ENCODE data around the gene LCN15. TPM values are rescaled to one million over a fixed set of nuclear protein-coding genes. Genes with fewer than 3 reads are reported as not detected.

Gene LCN15
- total and polyA plus RNA-seq, 2 of the 13 experiments (the other 11 are each of a cell fraction or from before 2014, with no cell fraction given): 1.3 to 53.7 TPM

GRCh38 chr9:136791516-136792276 lies 27.4 kb upstream of the LCN15 start (continued):
- TF ChIP-seq ZNF142 (CRISPR knock-in tag; IDR thresholded peaks at IDR 0.05): 0 out of 2 replicates have a peak, but pooled peaks have one; percentile 50
- peak; percentile 67 for TF ChIP-seq ZGPAT (CRISPR knock-in tag; IDR thresholded peaks at IDR 0.05)
- peak; percentile 66; the same call in 1 of the 2 replicates for TF ChIP-seq SNAPC2 (CRISPR knock-in tag; IDR thresholded peaks at IDR 0.05)
- TF ChIP-seq FOXA3 (CRISPR knock-in tag; IDR thresholded peaks at IDR 0.05): no peak
- TF ChIP-seq MATR3 (CRISPR knock-in tag; IDR thresholded peaks at IDR 0.05): no peak
- TF ChIP-seq ZNF776 (CRISPR knock-in tag; IDR thresholded peaks at IDR 0.05): no peak
- no peak for TF ChIP-seq DBP (CRISPR knock-in tag; IDR thresholded peaks at IDR 0.05; ENCODE audit: not compliant biosample characterization)
- TF ChIP-seq CHD4 (IDR thresholded peaks at IDR 0.05; ENCODE audit: borderline replicate concordance, low read length): no peak; the same call in 1 of the 2 replicates
- no peak for TF ChIP-seq FOXJ3 (CRISPR knock-in tag; IDR thresholded peaks at IDR 0.05; ENCODE audit: borderline replicate concordance)
- TF ChIP-seq PRDM4 (CRISPR knock-in tag; IDR thresholded peaks at IDR 0.05; ENCODE audit: borderline replicate concordance): no peak
- TF ChIP-seq ZNF18 (CRISPR knock-in tag; IDR thresholded peaks at IDR 0.05; ENCODE audit: insufficient replicate concordance): peak; percentile 55
- TF ChIP-seq TBX2 (CRISPR knock-in tag; IDR thresholded peaks at IDR 0.05; ENCODE audit: borderline replicate concordance): peak; percentile 73; the same call in 1 of the 2 replicates
